ENCODE data around the gene GPR35.

GPR35 gene

GRCh38 chr2:240626531-240627300 is 1.4 kb downstream of the GPR35 start:
- no peak for DNase-seq

- no peak for DNase-seq
These were observed 2.6 kb downstream of the GPR35 start for GRCh38 chr2:240627736-240628506.

GRCh38 chr2:240628507-240628807 is 3.2 kb downstream of the GPR35 start:
- no peak for DNase-seq

GRCh38 chr2:240628808-240629618 is 3.7 kb downstream of the GPR35 start:
- DNase-seq, result peak; percentile 11

- DNase-seq, result no peak
These were observed 4.3 kb downstream of the GPR35 start for GRCh38 chr2:240629619-240629967.

- DNase-seq, result no peak
These were observed 4.9 kb downstream of the GPR35 start for GRCh38 chr2:240629968-240630770.

GRCh38 chr2:240630771-240631547 is 5.7 kb downstream of the GPR35 start:
- no peak for DNase-seq

- DNase-seq, result no peak
These were observed 6.4 kb downstream of the GPR35 start for GRCh38 chr2:240631548-240632305.

GRCh38 chr2:240632306-240632721 is 7.0 kb downstream of the GPR35 start:
- DNase-seq, result no peak

GRCh38 chr2:240635121-240635997 is 10.1 kb downstream of the GPR35 start:
- DNase-seq, result no peak

- DNase-seq, result no peak
These were observed 10.8 kb downstream of the GPR35 start for GRCh38 chr2:240635998-240636547.

GRCh38 chr2:240636563-240637115 is 11.4 kb downstream of the GPR35 start:
- DNase-seq, result no peak

- no peak for DNase-seq
These were observed 12.0 kb downstream of the GPR35 start for GRCh38 chr2:240637116-240637900.

- DNase-seq, result no peak
These were observed 12.6 kb downstream of the GPR35 start for GRCh38 chr2:240637901-240638345.

GRCh38 chr2:240638512-240639160 is 13.4 kb downstream of the GPR35 start:
- no peak for DNase-seq

GRCh38 chr2:240639566-240639965 is 14.3 kb downstream of the GPR35 start:
- DNase-seq, result no peak

- DNase-seq, result peak; percentile 43
These were observed 15.7 kb downstream of the GPR35 start for GRCh38 chr2:240640939-240641338.
